PC-3 (cell line): ENCODE data around the gene LRRN4.

Experiments
- EZH2 ChIP-seq: fragments of 300-600 bp; sonication (generic); IDR thresholded peaks from one replicate; pipeline ENCODE4 v1.6.1; 2017; ENCODE audit warnings: antibody characterized with exemption, mild to moderate bottlenecking, low read length; ENCODE audit not compliant: unreplicated experiment
- EZH2phosphoT487 ChIP-seq: fragments of 300-600 bp; sonication (generic); IDR thresholded peaks from 2 replicates; pipeline ENCODE4 v1.6.1; 2018; ENCODE audit warnings: mild to moderate bottlenecking, antibody characterized with exemption, low read length, borderline replicate concordance
- TF ChIP-seq, protein P1 (sequence below): fragments of 300-600 bp; sonication (generic); conservative IDR thresholded peaks from 2 replicates; pipeline ENCODE4 v1.5.1; 2017; ENCODE audit warnings: antibody characterized with exemption, low read depth, mild to moderate bottlenecking, low read length

- TF ChIP-seq, protein P1, sequence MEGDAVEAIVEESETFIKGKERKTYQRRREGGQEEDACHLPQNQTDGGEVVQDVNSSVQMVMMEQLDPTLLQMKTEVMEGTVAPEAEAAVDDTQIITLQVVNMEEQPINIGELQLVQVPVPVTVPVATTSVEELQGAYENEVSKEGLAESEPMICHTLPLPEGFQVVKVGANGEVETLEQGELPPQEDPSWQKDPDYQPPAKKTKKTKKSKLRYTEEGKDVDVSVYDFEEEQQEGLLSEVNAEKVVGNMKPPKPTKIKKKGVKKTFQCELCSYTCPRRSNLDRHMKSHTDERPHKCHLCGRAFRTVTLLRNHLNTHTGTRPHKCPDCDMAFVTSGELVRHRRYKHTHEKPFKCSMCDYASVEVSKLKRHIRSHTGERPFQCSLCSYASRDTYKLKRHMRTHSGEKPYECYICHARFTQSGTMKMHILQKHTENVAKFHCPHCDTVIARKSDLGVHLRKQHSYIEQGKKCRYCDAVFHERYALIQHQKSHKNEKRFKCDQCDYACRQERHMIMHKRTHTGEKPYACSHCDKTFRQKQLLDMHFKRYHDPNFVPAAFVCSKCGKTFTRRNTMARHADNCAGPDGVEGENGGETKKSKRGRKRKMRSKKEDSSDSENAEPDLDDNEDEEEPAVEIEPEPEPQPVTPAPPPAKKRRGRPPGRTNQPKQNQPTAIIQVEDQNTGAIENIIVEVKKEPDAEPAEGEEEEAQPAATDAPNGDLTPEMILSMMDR = no peak
- TF ChIP-seq EZH2 (no peak), EZH2phosphoT487 (no peak)
These were observed 7.7 kb upstream of the LRRN4 start for GRCh38 chr20:6061544-6061943.
